Measurements from ENCODE around the gene C4orf54. TPM values are rescaled to one million over a fixed set of nuclear protein-coding genes. Genes with fewer than 3 reads are reported as not detected.

Gene C4orf54
- total RNA-seq, 1 experiment from 2014 or later = not detected

DNA sequence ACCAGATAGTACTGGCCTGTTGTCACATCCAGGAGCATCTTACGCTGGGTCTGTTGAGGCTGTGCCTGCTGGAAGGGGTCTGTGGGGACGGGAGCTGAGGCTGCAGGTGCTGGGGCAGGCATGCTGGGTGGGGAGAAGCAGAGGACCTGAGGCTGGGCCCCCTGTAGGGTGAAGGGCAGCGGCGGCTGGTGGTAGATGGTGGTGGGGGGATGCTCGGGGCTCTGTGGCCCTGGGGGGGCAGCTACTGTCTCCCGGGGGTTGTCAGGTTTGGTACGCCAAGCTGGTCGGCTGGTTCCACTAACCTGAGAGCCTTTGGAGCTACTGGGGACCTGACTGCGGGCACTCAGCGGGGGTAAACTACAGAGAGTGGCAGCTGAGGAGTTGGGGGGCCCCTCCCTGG is 7.8 kb downstream of the C4orf54 start:
- in situ Hi-C loops (cut with HindIII; ENCODE audit: low pct_unique_long_range_greater_than_20kb, low sequenced_read_pairs) = no loop called here
- ChIA-PET CTCF (no interaction called here), POLR2A (no interaction called here)
- no peak for ATAC-seq
- Histone ChIP-seq H3K27me3 (ENCODE audit: control insufficient read depth, insufficient read depth, low read length) (no peaks in the 10 kb centered on the region), H3K9me3 (ENCODE audit: control insufficient read depth, insufficient read depth, low read depth, low read length) (no peaks in the 10 kb centered on the region), H3K27ac (ENCODE audit: low read length) (no peak overlapping the region), H3K4me3 (ENCODE audit: low read depth in 2 of 2, low read length in 2 of 2) (no peak overlapping the region), H3K4me1 (ENCODE audit: control insufficient read depth, insufficient read depth, low read length) (no peaks in the 10 kb centered on the region), H3K36me3 (ENCODE audit: control insufficient read depth, insufficient read depth, low read length) (no peaks in the 10 kb centered on the region)
- intact Hi-C loops (cut with micrococcal nuclease; ENCODE audit: unreplicated experiment) = no loop called here
- DNase-seq (ENCODE audit: low read depth, low spot score) = no peak
- no peak for TF ChIP-seq POLR2AphosphoS5 (IDR thresholded peaks at IDR 0.05; ENCODE audit: low read depth, low read length)
- BruUV-seq (replicated peaks) = no TSS peak

DNA sequence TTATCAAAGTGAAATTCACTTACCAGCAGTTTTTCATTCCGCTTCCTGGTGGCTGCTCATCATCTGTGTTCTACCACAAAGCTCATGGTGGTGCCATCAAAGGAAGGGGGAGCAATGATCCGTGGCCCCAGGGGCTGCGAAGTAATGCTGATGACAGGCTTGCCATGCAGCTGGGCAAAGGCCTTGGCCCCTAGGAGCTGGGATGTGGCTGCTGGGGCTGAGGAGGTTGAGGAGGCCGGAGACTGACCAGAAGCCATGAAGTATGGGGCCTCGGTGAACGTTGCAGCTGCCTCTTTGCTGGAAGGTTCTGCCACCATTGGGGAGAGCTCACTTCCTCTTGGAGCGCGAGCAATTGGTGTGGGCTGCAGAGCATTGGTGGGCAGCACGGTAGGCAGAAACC is 8.4 kb downstream of the C4orf54 start:
- ChIA-PET POLR2A (no interaction called here), CTCF (no interaction called here)
- Histone ChIP-seq H3K4me3 (ENCODE audit: low read depth in 2 of 2, low read length in 2 of 2) (no peak overlapping the region), H3K36me3 (ENCODE audit: control insufficient read depth, insufficient read depth, low read length) (no peaks in the 10 kb centered on the region), H3K27ac (ENCODE audit: low read length) (no peak overlapping the region), H3K27me3 (ENCODE audit: control insufficient read depth, insufficient read depth, low read length) (no peaks in the 10 kb centered on the region), H3K4me1 (ENCODE audit: control insufficient read depth, insufficient read depth, low read length) (no peaks in the 10 kb centered on the region), H3K9me3 (ENCODE audit: control insufficient read depth, insufficient read depth, low read depth, low read length) (no peaks in the 10 kb centered on the region)
- BruUV-seq (replicated peaks) = no TSS peak
- no peak for DNase-seq (ENCODE audit: low read depth, low spot score)
- in situ Hi-C loops (cut with HindIII; ENCODE audit: low pct_unique_long_range_greater_than_20kb, low sequenced_read_pairs) (no loop called here), intact Hi-C loops (cut with micrococcal nuclease; ENCODE audit: unreplicated experiment) (no loop called here)
- TF ChIP-seq, protein P1, sequence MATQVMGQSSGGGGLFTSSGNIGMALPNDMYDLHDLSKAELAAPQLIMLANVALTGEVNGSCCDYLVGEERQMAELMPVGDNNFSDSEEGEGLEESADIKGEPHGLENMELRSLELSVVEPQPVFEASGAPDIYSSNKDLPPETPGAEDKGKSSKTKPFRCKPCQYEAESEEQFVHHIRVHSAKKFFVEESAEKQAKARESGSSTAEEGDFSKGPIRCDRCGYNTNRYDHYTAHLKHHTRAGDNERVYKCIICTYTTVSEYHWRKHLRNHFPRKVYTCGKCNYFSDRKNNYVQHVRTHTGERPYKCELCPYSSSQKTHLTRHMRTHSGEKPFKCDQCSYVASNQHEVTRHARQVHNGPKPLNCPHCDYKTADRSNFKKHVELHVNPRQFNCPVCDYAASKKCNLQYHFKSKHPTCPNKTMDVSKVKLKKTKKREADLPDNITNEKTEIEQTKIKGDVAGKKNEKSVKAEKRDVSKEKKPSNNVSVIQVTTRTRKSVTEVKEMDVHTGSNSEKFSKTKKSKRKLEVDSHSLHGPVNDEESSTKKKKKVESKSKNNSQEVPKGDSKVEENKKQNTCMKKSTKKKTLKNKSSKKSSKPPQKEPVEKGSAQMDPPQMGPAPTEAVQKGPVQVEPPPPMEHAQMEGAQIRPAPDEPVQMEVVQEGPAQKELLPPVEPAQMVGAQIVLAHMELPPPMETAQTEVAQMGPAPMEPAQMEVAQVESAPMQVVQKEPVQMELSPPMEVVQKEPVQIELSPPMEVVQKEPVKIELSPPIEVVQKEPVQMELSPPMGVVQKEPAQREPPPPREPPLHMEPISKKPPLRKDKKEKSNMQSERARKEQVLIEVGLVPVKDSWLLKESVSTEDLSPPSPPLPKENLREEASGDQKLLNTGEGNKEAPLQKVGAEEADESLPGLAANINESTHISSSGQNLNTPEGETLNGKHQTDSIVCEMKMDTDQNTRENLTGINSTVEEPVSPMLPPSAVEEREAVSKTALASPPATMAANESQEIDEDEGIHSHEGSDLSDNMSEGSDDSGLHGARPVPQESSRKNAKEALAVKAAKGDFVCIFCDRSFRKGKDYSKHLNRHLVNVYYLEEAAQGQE (IDR thresholded peaks at IDR 0.05; ENCODE audit: insufficient read depth in 1 of 2, low read depth in 2 of 2, low read length in 1 of 2) = no peak
- no peak for ATAC-seq

DNA sequence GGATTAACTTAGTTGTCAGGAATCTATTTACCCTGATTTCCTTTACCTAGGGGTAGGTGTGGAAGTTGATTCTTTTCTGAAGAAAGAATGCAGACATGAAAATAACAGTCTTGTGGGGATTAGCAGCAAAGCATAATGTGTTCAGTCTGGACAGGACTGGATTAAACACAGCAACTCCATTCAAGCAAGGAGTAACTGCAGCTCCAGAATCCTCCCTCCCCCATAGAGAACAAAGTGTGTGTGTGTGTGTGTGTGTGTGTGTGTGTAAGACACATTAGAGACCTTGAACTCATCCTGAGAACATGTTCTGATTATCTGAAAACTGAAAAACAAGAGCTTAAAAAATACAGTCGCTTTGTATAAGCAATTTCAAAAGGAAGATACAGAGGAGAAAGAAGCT is 9.3 kb downstream of the C4orf54 start:
- Histone ChIP-seq H3K9me3 (ENCODE audit: control insufficient read depth, insufficient read depth, low read depth, low read length) (no peaks in the 10 kb centered on the region), H3K27ac (ENCODE audit: low read length) (no peak overlapping the region), H3K36me3 (ENCODE audit: control insufficient read depth, insufficient read depth, low read length) (no peaks in the 10 kb centered on the region), H3K27me3 (ENCODE audit: control insufficient read depth, insufficient read depth, low read length) (no peaks in the 10 kb centered on the region), H3K4me3 (ENCODE audit: low read depth in 2 of 2, low read length in 2 of 2) (no peak overlapping the region), H3K4me1 (ENCODE audit: control insufficient read depth, insufficient read depth, low read length) (no peaks in the 10 kb centered on the region)
- DNase-seq (ENCODE audit: low read depth, low spot score) (no peak), ATAC-seq (no peak)
- TF ChIP-seq TCF7L2 (IDR thresholded peaks at IDR 0.05; ENCODE audit: low read depth, low read length) (no peak), POLR2AphosphoS5 (IDR thresholded peaks at IDR 0.05; ENCODE audit: low read depth, low read length) (no peak), SIN3A (IDR thresholded peaks at IDR 0.05; ENCODE audit: borderline replicate concordance, insufficient read depth, low read depth, low read length) (no peak)
- TF ChIP-seq, protein P2, sequence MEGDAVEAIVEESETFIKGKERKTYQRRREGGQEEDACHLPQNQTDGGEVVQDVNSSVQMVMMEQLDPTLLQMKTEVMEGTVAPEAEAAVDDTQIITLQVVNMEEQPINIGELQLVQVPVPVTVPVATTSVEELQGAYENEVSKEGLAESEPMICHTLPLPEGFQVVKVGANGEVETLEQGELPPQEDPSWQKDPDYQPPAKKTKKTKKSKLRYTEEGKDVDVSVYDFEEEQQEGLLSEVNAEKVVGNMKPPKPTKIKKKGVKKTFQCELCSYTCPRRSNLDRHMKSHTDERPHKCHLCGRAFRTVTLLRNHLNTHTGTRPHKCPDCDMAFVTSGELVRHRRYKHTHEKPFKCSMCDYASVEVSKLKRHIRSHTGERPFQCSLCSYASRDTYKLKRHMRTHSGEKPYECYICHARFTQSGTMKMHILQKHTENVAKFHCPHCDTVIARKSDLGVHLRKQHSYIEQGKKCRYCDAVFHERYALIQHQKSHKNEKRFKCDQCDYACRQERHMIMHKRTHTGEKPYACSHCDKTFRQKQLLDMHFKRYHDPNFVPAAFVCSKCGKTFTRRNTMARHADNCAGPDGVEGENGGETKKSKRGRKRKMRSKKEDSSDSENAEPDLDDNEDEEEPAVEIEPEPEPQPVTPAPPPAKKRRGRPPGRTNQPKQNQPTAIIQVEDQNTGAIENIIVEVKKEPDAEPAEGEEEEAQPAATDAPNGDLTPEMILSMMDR (IDR thresholded peaks at IDR 0.05) = no peak
- TF ChIP-seq, protein P1 (IDR thresholded peaks at IDR 0.05; ENCODE audit: insufficient read depth in 1 of 2, low read depth in 2 of 2, low read length in 1 of 2) = no peak
- intact Hi-C loops (cut with micrococcal nuclease; ENCODE audit: unreplicated experiment) (no loop called here), in situ Hi-C loops (cut with HindIII; ENCODE audit: low pct_unique_long_range_greater_than_20kb, low sequenced_read_pairs) (no loop called here)
- ChIA-PET POLR2A (no interaction called here), CTCF (no interaction called here)
- BruUV-seq (replicated peaks) = no TSS peak
